Esophagus muscularis mucosa (tissue), 4 donors: ENCODE results near the gene GLOD4.

ENCODE experiments used
- EP300 ChIP-seq: sonication (generic); formaldehyde crosslinking; IDR thresholded peaks from one replicate; pipeline ENCODE4 v1.6.1; 2017; ENCODE audit warnings: antibody characterized with exemption
- POLR2A ChIP-seq: fragments of 450-650 bp; IDR thresholded peaks from one replicate; pipeline ENCODE4 v1.6.1; 2017; ENCODE audit warnings: antibody characterized with exemption, moderate library complexity, mild to moderate bottlenecking, low read depth
- POLR2AphosphoS5 ChIP-seq, 2 donors: sonication (generic); formaldehyde crosslinking; IDR thresholded peaks; one replicate each; pipeline ENCODE4 v1.6.1; 2017; ENCODE audit warnings: antibody characterized with exemption in 2 of 2
- TF ChIP-seq, protein P1 (sequence below), 3 experiments: fragments of 200-600 bp in 2 of 3; fragments of 450-650 bp in 1 of 3; sonication (generic) in 2 of 3; IDR thresholded peaks; one replicate each; pipeline ENCODE4 v1.5.1; 2017 to 2019; ENCODE audit warnings: antibody characterized with exemption in 3 of 3, mild to moderate bottlenecking in 2 of 3, moderate library complexity in 1 of 3

DNA sequence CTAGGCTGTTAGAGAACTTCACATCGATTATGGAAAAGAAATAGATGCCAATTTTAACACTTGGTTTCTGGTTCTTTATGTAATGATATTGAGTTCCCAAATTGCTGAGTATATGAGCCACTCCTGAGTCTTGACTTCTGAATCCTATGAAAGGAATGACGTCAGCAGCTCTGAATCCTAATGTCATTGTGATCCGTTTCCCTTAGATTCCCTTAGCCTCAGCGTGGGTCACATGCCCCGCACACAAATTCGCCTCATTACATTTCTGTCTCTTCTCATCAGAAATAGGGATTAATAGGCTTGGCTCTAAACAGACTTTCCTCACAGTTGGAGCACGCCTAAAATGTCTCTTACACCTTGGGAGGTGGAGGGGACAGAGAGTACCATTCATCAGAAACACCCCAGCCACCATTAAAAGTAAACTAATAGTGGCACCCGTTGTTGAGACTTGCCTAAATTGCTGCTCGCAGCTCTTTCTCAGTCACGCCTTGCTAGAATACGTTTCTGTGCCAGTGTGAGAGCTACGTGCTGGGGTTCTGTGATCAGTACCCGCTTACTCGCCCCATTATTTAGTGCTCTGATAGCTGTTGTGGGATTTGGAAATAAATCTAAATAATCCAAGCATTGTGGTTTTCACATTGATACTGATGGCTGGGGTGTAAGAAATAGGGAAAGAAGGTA lies 7.2 kb upstream of the GLOD4 start:
- TF ChIP-seq, protein P1, sequence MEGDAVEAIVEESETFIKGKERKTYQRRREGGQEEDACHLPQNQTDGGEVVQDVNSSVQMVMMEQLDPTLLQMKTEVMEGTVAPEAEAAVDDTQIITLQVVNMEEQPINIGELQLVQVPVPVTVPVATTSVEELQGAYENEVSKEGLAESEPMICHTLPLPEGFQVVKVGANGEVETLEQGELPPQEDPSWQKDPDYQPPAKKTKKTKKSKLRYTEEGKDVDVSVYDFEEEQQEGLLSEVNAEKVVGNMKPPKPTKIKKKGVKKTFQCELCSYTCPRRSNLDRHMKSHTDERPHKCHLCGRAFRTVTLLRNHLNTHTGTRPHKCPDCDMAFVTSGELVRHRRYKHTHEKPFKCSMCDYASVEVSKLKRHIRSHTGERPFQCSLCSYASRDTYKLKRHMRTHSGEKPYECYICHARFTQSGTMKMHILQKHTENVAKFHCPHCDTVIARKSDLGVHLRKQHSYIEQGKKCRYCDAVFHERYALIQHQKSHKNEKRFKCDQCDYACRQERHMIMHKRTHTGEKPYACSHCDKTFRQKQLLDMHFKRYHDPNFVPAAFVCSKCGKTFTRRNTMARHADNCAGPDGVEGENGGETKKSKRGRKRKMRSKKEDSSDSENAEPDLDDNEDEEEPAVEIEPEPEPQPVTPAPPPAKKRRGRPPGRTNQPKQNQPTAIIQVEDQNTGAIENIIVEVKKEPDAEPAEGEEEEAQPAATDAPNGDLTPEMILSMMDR (IDR thresholded peaks at IDR 0.05) = no peak
- no peak for TF ChIP-seq POLR2A
- TF ChIP-seq POLR2AphosphoS5 (IDR thresholded peaks at IDR 0.05) = no peak
- TF ChIP-seq EP300 = no peak
